SK-N-SH treated with all-trans-retinoic acid at 6 μM for 48 hours (cell line): Measurements from ENCODE around the gene LYZ.

Source experiments
- ATAC-seq: fragments of 200-7000 bp; cut with Tn5 transposase; 3 replicates; pipeline ENCODE4 v1.9.1; 2020; ENCODE audit warnings: mild to moderate bottlenecking, moderate library complexity
- ARNTL ChIP-seq: fragments of 450-650 bp; formaldehyde crosslinking; IDR thresholded peaks from 2 replicates; pipeline ENCODE4 v1.5.0; 2020; ENCODE audit warnings: low read depth, mild to moderate bottlenecking, moderate library complexity, borderline replicate concordance
- BACH2 ChIP-seq: fragments of 250-450 bp; sonication (Bioruptor Pico); IDR thresholded peaks from 2 replicates; pipeline ENCODE4 v1.9.0; 2021; ENCODE audit warnings: mild to moderate bottlenecking, borderline replicate concordance
- CSDC2 ChIP-seq: fragments of 250-450 bp; sonication (Bioruptor Pico); IDR thresholded peaks from 2 replicates; pipeline ENCODE4 v1.5.0; 2020; ENCODE audit warnings: mild to moderate bottlenecking, moderate library complexity
- ESRRG ChIP-seq: fragments of 250-450 bp; sonication (Bioruptor Pico); IDR thresholded peaks from 2 replicates; pipeline ENCODE4 v1.6.1; 2021; ENCODE audit warnings: mild to moderate bottlenecking
- GLIS3 ChIP-seq: fragments of 250-450 bp; sonication (Bioruptor Pico); IDR thresholded peaks from 2 replicates; pipeline ENCODE4 v1.5.0; 2020; ENCODE audit warnings: mild to moderate bottlenecking, moderate library complexity
- ISL1 ChIP-seq: fragments of 250-450 bp; sonication (Bioruptor Pico); IDR thresholded peaks from 2 replicates; pipeline ENCODE4 v2.1.2; 2022; ENCODE audit warnings: mild to moderate bottlenecking, moderate library complexity
- OSR1 ChIP-seq: fragments of 250-450 bp; sonication (Bioruptor Pico); IDR thresholded peaks from 2 replicates; pipeline ENCODE4 v1.8.0; 2022; ENCODE audit warnings: moderate library complexity, mild to moderate bottlenecking, inconsistent platforms
- PPARA ChIP-seq: fragments of 250-450 bp; sonication (Bioruptor Pico); IDR thresholded peaks from 2 replicates; pipeline ENCODE4 v1.5.0; 2020; ENCODE audit warnings: mild to moderate bottlenecking, borderline replicate concordance
- RARB ChIP-seq: fragments of 250-450 bp; sonication (Bioruptor Pico); IDR thresholded peaks from 2 replicates; pipeline ENCODE4 v1.8.0; 2021; ENCODE audit warnings: mild to moderate bottlenecking, moderate library complexity
- SNAI2 ChIP-seq: fragments of 250-450 bp; sonication (Bioruptor Pico); IDR thresholded peaks from 2 replicates; pipeline ENCODE4 v1.5.0; 2020; ENCODE audit warnings: mild to moderate bottlenecking, moderate library complexity
- TCF4 ChIP-seq: fragments of 250-450 bp; sonication (Bioruptor Pico); IDR thresholded peaks from 2 replicates; pipeline ENCODE4 v1.8.0; 2021; ENCODE audit warnings: mild to moderate bottlenecking, moderate library complexity, borderline replicate concordance
- TOX ChIP-seq: fragments of 250-450 bp; sonication (Bioruptor Pico); IDR thresholded peaks from 2 replicates; pipeline ENCODE4 v1.8.0; 2021; ENCODE audit warnings: mild to moderate bottlenecking, moderate library complexity, borderline replicate concordance
- ZC3H10 ChIP-seq: fragments of 250-450 bp; sonication (Bioruptor Pico); IDR thresholded peaks from 2 replicates; pipeline ENCODE4 v1.5.1; 2021; ENCODE audit warnings: mild to moderate bottlenecking, moderate library complexity
- ZFP3 ChIP-seq: fragments of 250-450 bp; sonication (Bioruptor Pico); IDR thresholded peaks from 2 replicates; pipeline ENCODE4 v1.5.0; 2020; ENCODE audit warnings: mild to moderate bottlenecking, moderate library complexity
- ZFP30 ChIP-seq: fragments of 450-650 bp; formaldehyde crosslinking; IDR thresholded peaks from 2 replicates; pipeline ENCODE4 v1.5.0; 2022; ENCODE audit warnings: mild to moderate bottlenecking, moderate library complexity
- ZNF565 ChIP-seq: fragments of 450-650 bp; formaldehyde crosslinking; conservative IDR thresholded peaks from 2 replicates; pipeline ENCODE4 v1.5.0; 2020; ENCODE audit warnings: low read depth, mild to moderate bottlenecking, moderate library complexity
- ZNF70 ChIP-seq: fragments of 450-650 bp; formaldehyde crosslinking; IDR thresholded peaks from 2 replicates; pipeline ENCODE4 v1.5.0; 2020; ENCODE audit warnings: mild to moderate bottlenecking, moderate library complexity
- TF ChIP-seq, protein P1 (sequence below): fragments of 250-450 bp; sonication (Bioruptor Pico); IDR thresholded peaks from 2 replicates; pipeline ENCODE4 v1.8.0; 2021; ENCODE audit warnings: low read depth, mild to moderate bottlenecking, moderate library complexity, borderline replicate concordance
- TF ChIP-seq, protein P2 (sequence below): fragments of 250-450 bp; sonication (Bioruptor Pico); IDR thresholded peaks from 2 replicates; pipeline ENCODE4 v1.5.1; 2020; ENCODE audit warnings: low read depth, mild to moderate bottlenecking, moderate library complexity
- TF ChIP-seq, protein P3 (sequence below): fragments of 250-450 bp; sonication (Bioruptor Pico); IDR thresholded peaks from 2 replicates; pipeline ENCODE4 v1.5.1; 2021; ENCODE audit warnings: mild to moderate bottlenecking, moderate library complexity

The LYZ gene

DNA sequence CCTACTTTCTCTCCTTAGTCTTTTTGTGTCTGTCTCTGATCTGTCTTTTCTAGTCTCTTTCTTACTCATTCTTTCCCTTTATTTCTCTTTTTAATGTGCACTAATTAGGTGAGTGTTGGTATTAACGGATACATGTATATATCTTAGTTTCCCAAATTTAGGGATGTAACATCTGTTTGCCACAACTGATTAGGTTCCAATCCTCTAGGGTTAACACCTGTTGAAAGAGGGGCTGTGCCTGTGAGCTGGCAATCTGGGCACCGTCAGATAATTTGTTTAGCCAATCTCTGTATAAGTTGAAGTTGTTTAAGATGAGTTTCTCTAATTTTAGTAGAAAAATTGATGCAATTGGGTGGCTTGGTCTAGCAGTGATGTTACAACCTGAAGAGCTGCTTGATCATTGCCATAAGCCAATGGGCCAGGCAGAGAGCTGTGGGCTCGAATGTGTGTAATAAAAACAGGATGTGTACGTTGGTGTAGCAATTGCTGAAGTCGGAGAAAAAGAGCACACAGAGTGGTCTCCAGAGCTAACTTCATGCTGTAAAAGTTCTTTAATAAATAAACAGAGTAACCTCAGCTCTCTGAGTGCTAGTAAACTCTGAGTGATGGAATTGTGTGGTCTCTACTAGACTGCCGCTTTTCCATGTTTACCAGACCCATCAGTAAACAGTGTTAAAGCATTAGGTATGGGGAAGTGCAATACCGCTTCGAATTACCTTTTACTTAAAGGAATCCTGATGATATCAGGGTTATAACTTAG, 18.3 kb upstream of the LYZ start:
- no peak for TF ChIP-seq SNAI2 (CRISPR knock-in tag)
- TF ChIP-seq TOX (CRISPR knock-in tag): no peak
- no peak for TF ChIP-seq TCF4 (CRISPR knock-in tag)
- TF ChIP-seq ZC3H10: no peak
- TF ChIP-seq ARNTL (CRISPR knock-in tag): no peak
- TF ChIP-seq ZNF565 (CRISPR knock-in tag): no peak
- no peak for TF ChIP-seq PPARA (CRISPR knock-in tag)
- TF ChIP-seq GLIS3: no peak
- no peak for TF ChIP-seq OSR1 (CRISPR knock-in tag)
- TF ChIP-seq, protein P1, sequence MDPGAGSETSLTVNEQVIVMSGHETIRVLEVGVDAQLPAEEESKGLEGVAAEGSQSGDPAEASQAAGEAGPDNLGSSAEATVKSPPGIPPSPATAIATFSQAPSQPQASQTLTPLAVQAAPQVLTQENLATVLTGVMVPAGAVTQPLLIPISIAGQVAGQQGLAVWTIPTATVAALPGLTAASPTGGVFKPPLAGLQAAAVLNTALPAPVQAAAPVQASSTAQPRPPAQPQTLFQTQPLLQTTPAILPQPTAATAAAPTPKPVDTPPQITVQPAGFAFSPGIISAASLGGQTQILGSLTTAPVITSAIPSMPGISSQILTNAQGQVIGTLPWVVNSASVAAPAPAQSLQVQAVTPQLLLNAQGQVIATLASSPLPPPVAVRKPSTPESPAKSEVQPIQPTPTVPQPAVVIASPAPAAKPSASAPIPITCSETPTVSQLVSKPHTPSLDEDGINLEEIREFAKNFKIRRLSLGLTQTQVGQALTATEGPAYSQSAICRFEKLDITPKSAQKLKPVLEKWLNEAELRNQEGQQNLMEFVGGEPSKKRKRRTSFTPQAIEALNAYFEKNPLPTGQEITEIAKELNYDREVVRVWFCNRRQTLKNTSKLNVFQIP: no peak
- no peak for TF ChIP-seq ISL1 (CRISPR knock-in tag)
- no peak for TF ChIP-seq ZFP3 (CRISPR knock-in tag)
- no peak for TF ChIP-seq BACH2 (CRISPR knock-in tag)
- TF ChIP-seq ZNF70: no peak
- TF ChIP-seq, protein P2, sequence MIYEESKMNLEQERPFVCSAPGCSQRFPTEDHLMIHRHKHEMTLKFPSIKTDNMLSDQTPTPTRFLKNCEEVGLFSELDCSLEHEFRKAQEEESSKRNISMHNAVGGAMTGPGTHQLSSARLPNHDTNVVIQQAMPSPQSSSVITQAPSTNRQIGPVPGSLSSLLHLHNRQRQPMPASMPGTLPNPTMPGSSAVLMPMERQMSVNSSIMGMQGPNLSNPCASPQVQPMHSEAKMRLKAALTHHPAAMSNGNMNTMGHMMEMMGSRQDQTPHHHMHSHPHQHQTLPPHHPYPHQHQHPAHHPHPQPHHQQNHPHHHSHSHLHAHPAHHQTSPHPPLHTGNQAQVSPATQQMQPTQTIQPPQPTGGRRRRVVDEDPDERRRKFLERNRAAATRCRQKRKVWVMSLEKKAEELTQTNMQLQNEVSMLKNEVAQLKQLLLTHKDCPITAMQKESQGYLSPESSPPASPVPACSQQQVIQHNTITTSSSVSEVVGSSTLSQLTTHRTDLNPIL (CRISPR knock-in tag): no peak
- TF ChIP-seq, protein P3, sequence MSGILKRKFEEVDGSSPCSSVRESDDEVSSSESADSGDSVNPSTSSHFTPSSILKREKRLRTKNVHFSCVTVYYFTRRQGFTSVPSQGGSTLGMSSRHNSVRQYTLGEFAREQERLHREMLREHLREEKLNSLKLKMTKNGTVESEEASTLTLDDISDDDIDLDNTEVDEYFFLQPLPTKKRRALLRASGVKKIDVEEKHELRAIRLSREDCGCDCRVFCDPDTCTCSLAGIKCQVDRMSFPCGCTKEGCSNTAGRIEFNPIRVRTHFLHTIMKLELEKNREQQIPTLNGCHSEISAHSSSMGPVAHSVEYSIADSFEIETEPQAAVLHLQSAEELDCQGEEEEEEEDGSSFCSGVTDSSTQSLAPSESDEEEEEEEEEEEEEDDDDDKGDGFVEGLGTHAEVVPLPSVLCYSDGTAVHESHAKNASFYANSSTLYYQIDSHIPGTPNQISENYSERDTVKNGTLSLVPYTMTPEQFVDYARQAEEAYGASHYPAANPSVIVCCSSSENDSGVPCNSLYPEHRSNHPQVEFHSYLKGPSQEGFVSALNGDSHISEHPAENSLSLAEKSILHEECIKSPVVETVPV: no peak
- no peak for TF ChIP-seq CSDC2 (CRISPR knock-in tag)
- no peak for TF ChIP-seq ZFP30 (CRISPR knock-in tag)
- ATAC-seq: no peak

DNA sequence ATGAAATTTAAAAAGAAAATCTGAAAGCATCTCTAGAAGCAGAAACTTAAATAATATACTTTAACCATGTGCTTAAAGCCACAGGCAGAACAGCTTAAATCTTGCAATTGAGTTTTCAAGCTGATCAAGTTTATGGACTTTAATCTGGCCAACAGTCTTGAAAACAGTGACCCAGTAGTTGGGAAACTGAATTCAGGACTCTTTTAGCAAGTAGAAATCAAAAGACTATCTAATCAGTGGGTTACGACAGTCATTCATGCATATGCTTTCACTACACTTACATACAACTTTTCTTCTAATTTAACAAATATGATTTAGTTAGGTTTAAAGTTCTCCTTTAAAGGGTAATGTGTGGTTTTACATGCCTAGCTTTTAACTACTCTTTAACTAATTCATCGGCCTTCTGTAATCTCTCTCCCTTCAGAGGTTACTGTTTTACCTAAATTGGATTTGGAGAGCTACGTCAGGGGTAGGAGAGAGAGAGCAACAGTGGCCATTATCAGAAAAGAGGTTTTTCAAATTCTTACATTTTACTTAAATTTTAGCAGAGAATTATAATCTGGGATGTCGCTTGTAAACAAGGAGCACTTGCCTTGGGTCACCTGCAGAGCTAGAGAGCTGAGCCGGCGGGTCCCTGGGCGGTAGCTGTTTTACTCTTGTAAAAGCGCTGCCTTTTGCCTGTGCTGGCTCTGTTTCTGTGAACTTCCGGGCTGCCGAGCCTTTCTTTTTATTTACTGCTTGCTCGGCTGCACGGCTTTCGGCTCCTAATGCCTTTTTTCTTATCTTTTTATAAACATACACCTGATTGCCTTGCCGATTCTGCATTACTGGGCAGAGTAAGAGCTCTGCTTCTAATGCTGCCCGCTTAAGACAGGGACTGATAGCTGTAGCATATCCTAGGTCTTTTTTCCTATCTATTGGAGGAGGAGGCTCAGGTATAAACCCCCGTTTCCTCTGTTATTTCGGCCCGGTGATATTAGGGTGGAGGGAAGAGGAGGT, 17.4 kb upstream of the LYZ start:
- no peak for TF ChIP-seq PPARA (CRISPR knock-in tag)
- TF ChIP-seq TCF4 (CRISPR knock-in tag): no peak
- TF ChIP-seq, protein P2 (CRISPR knock-in tag): no peak
- no peak for TF ChIP-seq ARNTL (CRISPR knock-in tag)
- TF ChIP-seq ZNF70: no peak
- no peak for TF ChIP-seq RARB (CRISPR knock-in tag)
- TF ChIP-seq SNAI2 (CRISPR knock-in tag): no peak
- TF ChIP-seq, protein P3: no peak
- no peak for TF ChIP-seq ZC3H10
- TF ChIP-seq ESRRG (CRISPR knock-in tag): no peak
- no peak for TF ChIP-seq OSR1 (CRISPR knock-in tag)
- no peak for TF ChIP-seq BACH2 (CRISPR knock-in tag)
- no peak for TF ChIP-seq CSDC2 (CRISPR knock-in tag)
- TF ChIP-seq, protein P1: no peak
- peak; percentile 74 for ATAC-seq
